ENCODE measurements around the gene NF1.
"Not testable (repeated sequence)": the region's sequence is repeated elsewhere in the genome, so short reads cannot be mapped to it uniquely, and the experiment has no call there.

NF1 gene

DNA sequence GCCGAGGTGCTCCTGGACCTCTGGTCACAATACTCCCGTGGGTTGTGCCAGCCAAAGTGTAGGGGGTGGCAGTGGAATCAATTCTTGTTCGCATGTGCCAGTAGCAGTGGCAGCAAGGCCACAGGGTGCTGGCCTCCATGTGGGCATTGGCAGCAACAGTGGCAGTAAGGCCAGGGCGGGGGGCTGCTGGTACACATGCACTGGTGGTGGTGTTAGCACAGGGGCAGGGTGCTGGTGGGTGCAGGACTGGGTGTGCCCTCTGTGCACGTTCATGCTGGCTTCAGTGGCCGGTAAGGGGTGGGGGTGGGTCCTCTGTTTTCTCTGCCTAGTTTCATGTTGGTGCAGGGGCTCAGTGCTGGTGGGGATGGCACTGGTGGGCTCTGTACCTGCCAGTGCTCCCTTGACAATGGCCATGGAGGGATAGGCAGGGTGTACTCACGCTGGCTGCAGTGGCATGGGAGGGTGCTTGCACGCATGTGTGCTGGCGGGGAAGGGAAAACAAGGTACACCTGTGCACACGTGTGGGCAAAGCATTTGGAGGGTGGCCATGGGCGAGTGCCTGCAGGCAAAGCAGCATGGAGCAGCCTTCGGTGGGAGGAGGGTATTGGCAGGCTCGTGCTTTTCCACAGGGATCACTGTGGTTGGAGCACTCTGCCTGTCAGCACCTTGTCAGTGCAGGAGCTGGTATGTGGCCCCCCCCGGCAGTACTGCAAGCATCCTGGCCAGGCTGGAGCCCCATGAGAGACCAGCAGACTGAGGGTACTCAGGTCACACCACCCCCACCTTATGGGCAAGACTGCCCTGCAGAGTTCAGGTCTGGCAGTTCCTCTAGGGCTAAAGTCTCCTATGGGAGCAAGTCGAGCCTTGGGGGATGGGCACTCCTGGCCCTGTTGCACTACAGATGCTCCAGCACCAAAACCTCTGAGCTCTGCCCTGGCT, 35.8 kb downstream of the NF1 start:
- DNase-seq: no peak

DNA sequence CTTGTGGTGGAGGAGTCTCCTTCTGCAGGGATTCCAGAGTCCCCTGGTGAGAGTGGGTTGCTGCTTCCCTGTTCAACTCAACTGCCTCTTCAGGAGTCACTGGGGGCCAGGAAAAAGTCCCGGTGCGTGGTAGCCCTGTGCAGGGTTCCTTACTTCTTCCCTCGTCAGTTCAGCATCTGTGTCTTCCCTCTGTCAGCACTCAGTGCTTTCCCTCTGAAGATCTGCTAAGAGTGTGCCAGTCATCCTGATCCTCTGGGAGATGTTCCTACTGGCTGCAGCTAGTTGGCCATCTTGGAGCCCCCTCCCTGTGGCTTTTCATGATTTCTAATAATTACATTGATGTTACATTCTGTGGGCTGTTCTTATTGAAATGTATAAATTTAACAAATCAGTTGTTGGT, 36.5 kb downstream of the NF1 start:
- no peak for DNase-seq

DNA sequence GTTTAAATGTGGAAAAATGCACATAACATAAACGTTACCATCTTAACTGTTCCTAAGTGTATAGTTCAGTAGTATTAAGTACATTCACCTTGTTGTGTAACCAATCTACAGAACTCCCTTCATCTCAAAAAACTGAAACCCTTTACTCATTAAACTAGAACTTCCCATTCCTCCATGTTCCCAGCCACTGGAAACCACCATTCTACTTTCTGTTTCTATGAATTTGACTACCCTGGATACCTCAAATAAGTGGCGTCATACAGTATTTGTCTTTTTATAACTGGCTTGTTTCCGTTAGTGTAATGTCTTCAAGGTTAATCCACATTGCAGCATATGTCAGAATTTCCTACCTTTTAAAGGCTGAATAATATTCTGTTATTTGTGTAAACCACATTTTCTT, 38.2 kb downstream of the NF1 start:
- no peak for DNase-seq

DNA sequence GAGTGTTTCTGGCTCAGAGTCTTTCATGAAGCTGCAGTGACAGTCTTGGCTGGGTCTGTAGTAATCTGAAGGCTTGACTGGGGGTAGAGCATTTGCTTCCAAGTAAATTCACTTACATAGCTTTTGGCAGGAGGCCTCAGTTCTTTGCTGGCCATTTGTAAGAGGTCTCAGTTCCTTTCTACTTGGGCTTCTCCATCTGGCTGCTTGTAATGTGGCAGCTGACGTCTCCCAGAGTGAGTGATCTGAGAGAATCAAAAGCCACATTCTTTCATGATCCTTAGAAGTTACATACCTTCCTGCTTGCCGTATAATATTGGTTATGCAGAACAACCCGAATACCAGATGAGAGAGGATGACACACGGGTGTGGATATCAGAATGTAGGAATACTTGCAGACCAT, 39.8 kb downstream of the NF1 start:
- DNase-seq: no peak

DNA sequence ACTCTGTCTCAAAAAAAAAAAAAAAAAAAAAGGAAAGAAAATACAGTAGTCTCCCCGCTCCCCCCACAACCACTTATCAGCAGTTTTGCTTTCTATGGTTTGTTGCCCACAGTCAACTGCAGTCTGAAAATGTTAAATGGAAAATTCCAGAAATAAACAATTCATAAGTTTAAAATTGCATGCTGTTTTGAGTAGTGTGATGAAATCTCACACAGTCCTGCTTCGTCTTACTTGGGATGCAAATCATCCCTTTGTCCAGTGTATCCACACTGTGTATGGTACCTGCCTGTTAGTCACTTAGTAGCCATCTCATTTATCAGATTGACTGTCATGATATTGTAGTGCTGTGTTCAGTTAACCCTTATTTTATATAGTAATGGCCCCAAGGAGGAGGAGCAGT, 41.5 kb downstream of the NF1 start:
- peak; percentile 19 for DNase-seq

DNA sequence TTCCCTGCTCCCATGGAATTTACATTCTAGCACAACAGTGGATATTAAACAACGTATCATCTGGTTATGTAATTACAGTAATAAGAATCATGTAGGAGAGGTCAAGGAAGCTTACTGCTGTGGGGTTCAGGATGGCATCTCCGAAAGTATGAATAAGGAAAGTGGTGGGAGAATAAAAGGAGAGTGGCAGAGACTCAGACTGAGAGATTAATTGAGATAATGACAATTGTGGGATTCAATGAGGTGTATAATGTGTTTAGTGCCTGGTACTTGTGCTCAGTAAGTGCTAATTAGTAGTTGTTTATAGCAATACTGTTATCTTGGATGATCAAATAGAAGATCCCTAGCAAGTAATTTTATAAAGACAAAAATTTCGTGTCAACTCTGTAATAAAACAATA, 45.3 kb downstream of the NF1 start:
- no peak for DNase-seq

DNA sequence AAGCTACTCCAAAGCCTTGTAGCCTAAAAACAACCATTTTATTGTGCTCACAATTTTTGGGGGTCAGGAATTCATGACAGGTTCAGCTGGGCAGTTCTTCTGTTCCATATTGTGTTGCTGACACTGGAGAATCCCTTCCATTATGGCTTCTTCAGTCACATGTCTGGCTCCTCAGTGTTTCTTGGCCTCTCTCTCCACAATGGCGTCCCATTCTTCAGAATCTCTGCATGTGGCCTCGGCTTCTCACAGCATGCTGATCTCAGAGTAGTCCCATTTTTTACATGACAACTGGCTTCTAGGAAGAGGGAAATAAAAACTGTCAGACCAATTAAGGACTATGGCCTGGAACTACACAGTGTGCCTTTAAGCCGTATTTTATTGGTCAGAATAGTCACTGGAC, 49.7 kb downstream of the NF1 start:
- DNase-seq: no peak

DNA sequence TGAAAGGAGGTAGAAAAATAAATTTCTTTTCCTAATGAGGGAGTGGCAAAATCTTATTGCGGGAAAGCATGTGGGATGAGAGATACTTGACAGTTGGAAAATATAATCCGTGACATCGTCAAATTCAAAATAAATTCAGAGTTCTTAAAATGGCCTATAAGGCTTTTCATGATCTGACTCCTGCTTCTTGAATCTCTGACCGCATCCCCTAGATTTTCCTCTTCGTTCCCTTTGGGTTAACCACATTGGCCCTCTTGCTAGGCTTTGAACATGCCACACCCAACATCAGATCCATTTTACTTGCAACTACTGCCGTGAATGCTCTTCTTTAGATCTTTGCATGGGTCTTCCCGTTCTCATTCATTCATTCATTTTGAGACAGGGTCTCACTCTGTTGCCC, 50.1 kb downstream of the NF1 start:
- DNase-seq: no peak

DNA sequence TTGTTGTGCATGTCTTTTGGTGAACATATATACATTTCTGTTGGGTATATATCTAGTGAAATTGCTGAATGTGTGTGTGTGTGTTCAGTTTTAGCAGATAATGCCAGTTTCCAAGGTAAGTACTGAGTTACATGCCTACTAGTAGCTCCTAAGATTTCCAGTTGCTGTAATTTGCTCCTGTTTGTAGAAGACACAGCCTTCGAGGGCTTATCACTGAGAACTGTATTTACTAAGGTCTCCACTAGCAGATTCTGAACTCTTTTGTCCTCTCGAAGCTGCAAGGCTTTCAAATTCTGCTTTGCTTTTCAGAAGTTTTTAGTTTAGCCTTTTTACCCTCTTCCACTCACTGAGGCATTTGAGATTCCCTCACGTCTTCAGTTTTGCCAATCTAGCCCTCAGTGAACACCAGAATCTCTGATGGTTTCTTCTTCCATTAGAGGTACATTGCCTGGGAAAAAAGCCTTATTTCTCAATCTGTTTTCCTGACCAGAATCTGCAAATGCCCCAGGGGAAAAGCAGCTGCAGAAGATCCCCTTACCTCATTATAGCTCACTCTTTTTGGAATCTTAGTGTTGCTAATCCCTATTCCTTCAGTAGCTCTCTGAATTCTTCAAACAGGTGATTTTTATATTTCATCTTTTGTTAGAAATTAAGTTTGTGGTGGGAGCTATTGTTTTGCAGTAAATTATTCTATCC, 52.9 kb downstream of the NF1 start:
- DNase-seq: no peak

DNA sequence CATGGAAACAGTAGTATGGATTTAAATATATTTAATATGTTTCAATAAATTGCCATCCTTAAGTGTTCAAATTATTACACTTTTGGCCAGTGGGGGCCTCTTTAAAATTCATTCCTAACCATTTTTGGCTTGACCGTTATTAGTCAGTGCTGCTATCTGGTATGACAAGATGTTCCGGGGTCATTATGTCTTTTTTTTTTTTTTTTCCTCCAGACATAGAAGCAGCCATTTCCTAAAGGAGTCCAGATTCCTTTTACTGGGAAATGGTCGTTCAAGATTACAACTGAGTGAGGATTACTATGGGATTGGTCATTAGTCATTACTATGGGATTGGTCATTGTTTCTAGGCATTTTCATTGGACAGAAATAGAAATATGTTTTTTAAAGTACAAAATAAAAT, 53.4 kb downstream of the NF1 start:
- no peak for DNase-seq

DNA sequence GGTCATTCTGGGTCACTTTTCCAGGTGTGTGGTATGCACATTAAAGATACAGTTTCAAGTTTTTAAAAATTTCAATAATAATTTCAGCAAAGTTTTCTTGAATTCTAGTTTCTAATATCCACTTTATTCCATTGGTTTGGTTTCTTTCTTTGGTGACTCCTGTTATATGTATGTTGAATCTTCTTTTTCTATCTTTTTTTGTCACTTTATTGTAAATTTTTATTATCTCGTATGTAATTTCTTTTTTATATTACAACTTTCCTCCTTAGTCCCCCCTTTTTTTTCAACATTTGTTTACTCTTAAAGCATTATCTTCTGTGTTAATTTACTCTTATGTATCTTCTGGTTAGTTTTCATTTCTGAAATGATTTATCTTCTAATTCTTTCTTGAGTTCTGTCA, 57.5 kb downstream of the NF1 start:
- no peak for DNase-seq

DNA sequence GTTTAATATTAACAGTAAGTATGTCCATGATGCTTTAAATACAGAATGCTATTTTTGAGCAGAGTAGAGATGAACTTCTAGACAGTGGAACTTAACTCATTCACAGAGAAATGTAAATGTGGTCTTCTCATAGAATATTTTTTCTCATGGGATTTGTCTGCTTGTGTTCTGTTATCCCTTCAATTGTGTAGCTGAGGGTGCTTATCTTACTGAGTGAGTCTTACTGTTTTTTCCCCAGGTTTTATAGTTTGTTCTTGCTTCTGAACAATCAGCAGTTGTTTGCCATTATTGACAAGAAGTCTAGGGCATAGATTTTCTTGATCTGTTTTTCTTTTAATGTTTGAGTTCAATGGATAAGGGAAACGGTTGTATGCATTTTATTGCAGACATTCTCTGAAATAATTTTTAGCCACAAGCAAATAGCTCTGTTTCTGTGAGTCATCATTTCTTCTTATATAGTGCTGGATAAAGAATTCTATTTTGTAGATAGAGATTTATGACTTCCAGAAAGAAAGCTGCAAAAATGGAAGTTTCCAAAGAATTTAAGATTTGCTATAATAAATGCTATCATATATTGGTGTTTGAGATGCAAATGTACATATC, 60.5 kb downstream of the NF1 start:
- no peak for DNase-seq

DNA sequence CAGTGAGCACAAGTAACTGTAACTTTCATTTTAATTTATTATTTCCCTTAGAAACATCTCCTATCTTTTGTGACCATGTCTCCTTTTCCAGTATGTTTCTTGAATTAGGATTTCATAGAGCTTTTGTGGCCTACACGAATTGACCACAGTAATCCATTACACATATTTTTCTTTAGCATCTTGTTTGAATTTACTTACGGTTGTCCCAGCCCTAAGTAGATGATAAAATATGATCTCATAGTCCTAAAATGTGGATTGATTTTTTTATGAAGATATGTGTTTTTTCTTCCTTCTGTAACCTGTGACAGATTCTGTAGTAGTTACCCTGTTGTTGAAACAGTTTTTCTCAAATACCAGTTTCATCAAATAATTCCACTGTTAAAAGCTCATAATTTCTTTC, 61.5 kb downstream of the NF1 start:
- DNase-seq: no peak

DNA sequence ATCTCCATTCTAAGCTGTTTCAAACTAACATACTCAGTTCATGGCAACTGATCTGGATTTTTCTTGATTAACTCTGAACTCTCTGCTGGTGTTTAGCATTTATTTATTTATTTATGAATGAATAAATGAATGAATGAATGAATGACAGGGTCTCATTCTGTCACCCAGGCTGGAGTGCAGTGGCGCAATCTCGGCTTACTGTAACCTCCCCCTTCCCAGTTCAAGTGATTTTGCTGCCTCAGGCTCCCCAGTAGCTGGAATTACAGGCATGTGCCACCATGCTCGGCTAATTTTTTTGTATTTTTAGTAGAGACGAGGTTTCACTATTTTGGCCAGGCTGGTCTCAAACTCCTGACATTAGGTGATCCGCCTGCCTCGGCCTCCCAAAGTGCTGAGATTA, 62.1 kb downstream of the NF1 start:
- not testable (repeated sequence) for DNase-seq

DNA sequence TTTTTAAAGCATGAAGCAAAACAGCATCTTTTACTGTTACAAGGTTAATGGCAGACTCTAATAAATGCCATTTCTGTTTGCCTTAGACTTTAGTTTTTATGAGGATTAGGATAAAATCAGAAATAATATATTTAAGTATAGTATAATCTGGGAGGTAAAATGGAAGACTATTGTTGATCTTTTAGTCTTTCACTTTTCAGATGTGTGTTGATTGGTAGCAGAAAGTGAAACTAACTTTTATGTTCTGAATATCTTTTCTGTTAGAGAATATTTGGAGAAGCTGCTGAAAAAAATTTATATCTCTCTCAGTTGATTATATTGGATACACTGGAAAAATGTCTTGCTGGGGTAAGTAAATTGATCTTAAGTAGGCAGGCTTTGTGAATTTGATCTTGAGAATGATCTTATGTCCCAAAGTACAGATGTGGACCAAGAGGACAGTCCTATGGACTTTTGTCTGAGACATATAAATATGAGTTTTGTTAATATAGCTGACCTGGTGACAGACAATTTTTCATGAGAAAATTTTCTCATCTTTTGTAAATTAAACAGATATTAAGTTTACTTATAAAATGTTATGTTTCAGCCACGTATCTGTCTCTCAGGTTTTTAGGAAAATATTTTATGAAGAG, 64.1 kb downstream of the NF1 start:
- peak; percentile 17 for DNase-seq

DNA sequence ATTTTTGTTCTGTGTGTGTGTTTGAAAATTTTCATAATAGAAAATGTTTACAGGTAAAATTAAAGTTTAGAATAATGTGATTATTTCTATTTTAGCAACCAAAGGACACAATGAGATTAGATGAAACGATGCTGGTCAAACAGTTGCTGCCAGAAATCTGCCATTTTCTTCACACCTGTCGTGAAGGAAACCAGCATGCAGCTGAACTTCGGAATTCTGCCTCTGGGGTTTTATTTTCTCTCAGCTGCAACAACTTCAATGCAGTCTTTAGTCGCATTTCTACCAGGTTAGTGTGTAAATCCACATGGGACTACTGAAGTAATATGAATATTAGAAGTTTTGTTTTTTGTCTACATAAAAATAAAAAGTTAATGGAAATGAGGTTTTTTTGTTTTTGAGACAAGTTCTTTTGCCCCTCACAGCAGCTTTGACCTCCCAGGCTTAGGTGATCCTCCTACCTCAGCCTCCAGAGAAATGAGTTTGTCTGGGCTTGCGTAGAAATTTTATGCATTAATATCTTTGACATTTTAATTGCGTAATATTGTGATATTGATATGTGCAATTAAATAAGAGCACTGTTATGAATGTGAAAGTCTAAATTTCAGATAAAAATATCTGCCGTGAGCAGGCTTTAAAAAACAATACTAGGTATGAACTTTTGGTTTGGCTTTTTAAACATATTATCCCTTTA, 68.5 kb downstream of the NF1 start:
- no peak for DNase-seq

DNA sequence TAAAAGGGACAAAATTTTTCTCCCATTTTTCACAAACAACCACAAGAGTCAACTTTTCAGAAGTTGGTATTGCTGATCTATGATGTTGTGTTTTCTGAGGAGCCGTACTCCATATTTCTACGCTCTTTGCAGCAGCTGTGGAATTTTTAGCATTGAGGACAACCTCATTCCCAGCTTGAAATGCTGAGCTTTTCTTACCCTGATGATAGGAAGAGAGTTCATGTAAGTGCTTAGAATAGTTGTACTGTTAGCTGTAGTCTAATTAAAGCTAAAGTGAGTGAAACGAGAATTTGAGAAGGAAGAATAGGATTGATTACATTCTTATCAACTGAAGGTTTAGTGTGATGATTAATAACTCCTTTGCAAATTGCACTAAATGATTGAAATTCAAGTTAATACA, 72.3 kb downstream of the NF1 start:
- no peak for DNase-seq

DNA sequence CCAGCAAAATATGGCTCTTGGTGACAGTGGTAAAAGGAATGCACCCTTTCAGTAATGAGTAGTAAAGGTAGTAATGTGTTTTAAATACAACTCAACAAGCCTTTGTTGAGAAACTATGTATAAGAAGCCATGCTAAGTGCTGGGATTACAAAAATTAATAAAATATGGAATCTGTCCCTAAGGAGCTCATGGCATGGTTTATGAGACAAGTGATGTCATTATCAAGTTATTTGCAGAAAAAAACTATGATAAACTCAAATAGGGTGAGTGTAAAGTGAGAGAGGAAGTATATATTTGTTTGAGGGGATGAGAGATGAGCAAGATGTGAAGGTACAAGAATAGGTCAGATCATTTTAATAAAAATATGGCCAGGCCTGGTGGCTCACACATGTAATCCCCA, 76.9 kb downstream of the NF1 start:
- DNase-seq: no peak

DNA sequence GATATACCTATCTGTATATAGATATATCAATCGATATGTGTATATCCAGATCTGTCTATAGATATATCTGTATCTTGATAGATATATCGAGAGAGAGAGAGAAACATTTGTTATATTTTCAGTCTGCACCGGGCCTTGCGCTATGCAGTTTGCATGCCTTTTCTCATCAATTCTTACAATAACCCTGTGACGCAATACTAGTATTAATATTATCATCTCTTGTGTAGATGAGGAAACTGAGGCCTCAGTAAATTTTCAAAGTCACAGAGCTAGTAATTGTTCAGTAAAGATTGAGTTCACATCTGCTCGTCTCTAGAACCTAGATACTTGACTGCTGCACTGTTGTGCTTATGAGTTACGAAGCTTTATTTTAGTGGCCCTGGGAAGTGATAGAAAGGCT, 77.6 kb downstream of the NF1 start:
- no peak for DNase-seq

DNA sequence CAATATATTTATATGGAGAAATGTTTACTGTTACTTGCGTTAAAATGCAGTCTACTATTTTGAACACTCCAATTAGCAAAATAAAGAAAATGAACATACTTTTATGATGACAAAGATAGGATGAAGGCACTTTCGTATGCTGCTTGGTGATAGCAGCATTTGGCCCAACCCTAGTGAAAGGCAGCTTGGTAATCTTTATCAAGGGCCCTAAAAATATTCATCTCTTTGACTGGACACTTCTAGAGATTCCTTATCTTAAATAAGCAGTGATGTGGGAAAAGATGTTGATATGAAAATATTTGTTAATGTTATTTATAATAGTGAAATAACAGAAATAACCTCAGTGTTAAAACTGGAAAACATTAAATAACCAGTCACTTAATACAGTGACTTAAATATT, 79.4 kb downstream of the NF1 start:
- DNase-seq: no peak

DNA sequence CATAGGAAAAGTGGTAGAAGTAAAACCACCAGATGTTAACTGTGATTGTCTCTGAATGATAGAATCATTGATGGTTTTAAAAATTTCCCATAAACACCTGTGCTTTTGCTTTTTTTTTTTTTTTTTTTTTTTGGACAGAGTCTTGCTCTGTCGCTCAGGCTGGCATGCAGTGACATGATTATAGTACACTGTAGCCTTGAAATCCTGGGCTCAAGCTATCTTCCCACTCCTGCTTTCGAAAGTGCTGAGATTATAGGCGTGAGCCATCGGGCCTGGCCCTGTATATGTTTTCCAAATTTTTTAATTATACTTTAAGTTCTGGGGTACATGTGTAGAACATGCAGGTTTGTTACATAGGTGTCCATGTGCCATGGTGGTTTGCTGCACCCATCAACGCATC, 80.5 kb downstream of the NF1 start:
- no peak for DNase-seq

DNA sequence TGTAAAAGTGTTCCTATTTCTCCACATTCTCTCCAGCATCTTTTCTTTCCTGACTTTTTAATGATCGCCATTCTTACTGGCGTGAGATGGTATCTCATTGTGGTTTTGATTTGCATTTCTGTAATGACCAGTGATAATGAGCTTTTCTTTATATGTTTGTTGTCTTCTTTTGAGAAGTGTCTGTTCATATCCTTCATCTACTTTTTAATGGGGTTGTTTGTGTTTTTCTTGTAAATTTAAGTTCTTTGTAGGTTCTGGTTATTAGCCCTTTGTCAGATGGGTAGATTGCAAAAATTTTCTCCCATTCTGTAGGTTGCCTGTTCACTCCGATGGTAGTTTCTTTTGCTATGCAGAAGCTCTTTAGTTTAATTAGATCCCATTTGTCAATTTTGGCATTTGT, 81.4 kb downstream of the NF1 start:
- not testable (repeated sequence) for DNase-seq

DNA sequence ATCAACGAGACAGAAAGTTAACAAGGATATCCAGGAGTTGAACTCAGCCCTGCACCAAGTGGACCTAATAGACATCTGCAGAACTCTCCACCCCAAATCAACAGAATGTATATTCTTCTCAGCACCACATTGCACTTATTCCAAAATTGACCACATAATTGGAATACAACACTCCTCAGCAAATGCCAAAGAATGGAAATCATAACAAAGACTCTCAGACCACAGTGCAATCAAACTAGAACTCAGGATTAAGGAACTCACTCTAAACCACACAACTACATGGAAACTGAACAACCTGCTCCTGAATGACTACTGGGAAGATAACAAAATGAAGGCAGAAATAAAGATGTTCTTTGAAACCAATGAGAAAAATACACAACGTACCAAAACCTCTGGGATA, 84.2 kb downstream of the NF1 start:
- not testable (repeated sequence) for DNase-seq
